Frontal cortex (tissue), 4 donors: ENCODE results near the gene TUBGCP2. TPM values are rescaled to one million over a fixed set of nuclear protein-coding genes. Genes with fewer than 3 reads are reported as not detected.
"Not testable (repeated sequence)": the region's sequence is repeated elsewhere in the genome, so short reads cannot be mapped to it uniquely, and the experiment has no call there.

Source experiments
- DNase-seq, 2 donors: peaks; one replicate each; pipeline ENCODE4 v3.0.0; 2012; ENCODE audit warnings: low spot score in 2 of 2
- FAIRE-seq: peaks from 2 replicates; lab custom pipeline; 2012; peaks lifted over from hg19 to GRCh38; lab: Jason Lieb, UNC
- small RNA-seq: library from RNA; depleted of rRNA; stranded (forward); fragments of <200 nt; gene quantifications from one replicate; pipeline ENCODE3, GENCODE V24; 2014
- total RNA-seq: library from RNA; depleted of rRNA; stranded (reverse); fragments of >200 nt; gene quantifications from one replicate; pipeline ENCODE4 v1.2.3, GENCODE V29; 2014
- donor health status: control.
- donor health status: control.
- donor health status: control.

Gene TUBGCP2
- total RNA-seq, 1 donor from 2014 or later, result 44.8 TPM

- FAIRE-seq (no peak), DNase-seq (no peak)
Observed at GRCh38 chr10:133237588-133238465, 70.8 kb downstream of the TUBGCP2 start, which contains the start of gene VENTX. Gene VENTX, plus strand, starts transcription at chr10:133237855. Its CDS starts 60 bp downstream, at chr10:133237915.

- peak in 1 of 2 donors; percentile 41 for DNase-seq
- no peak for FAIRE-seq
Observed at GRCh38 chr10:133237241-133237587, 71.5 kb downstream of the TUBGCP2 start.

GRCh38 chr10:133236401-133237240 lies 72.1 kb downstream of the TUBGCP2 start:
- DNase-seq (no peak), FAIRE-seq (no peak)

- FAIRE-seq, result no peak
- DNase-seq, result peak; percentile 58 to 60
Observed at GRCh38 chr10:133235932-133236331, 72.7 kb downstream of the TUBGCP2 start.

GRCh38 chr10:133235265-133235855 lies 73.3 kb downstream of the TUBGCP2 start:
- DNase-seq (peak in 1 of 2 donors; percentile 45), FAIRE-seq (no peak)

- DNase-seq, FAIRE-seq: not testable (repeated sequence)
Observed at GRCh38 chr10:133234796-133235195, 73.9 kb downstream of the TUBGCP2 start.

GRCh38 chr10:133231946-133232574 lies 76.6 kb downstream of the TUBGCP2 start:
- no peak for DNase-seq
- no peak for FAIRE-seq

GRCh38 chr10:133231244-133231945 lies 77.3 kb downstream of the TUBGCP2 start:
- no peak for DNase-seq
- no peak for FAIRE-seq

GRCh38 chr10:133230387-133231195 lies 78.1 kb downstream of the TUBGCP2 start:
- DNase-seq (peak; percentile 54 to 74), FAIRE-seq (no peak)

GRCh38 chr10:133230044-133230361 lies 78.7 kb downstream of the TUBGCP2 start, which contains the start of gene UTF1:
Gene UTF1, plus strand, starts transcription at chr10:133230217. Its CDS starts 72 bp downstream, at chr10:133230289.
- no peak for DNase-seq
- no peak for FAIRE-seq

- FAIRE-seq (no peak), DNase-seq (no peak)
Observed at GRCh38 chr10:133229265-133230043, 79.2 kb downstream of the TUBGCP2 start.

Small RNA genes lying within 50 kb of the gene (small RNA-seq; reads per million reads assigned to genes)
- gene BANF1P2, result not detected

Other genes starting within 250 kb of the TUBGCP2 start
- gene ADGRA1, start 220.9 kb downstream of the TUBGCP2 start, total RNA-seq, result 2.4 TPM
- gene KNDC1, start 148.7 kb downstream of the TUBGCP2 start, total RNA-seq, result 8.2 TPM
- not detected for gene UTF1, start 78.7 kb downstream of the TUBGCP2 start, total RNA-seq
- gene VENTX, start 71.0 kb downstream of the TUBGCP2 start, total RNA-seq, result not detected
- 1.2 TPM for gene ADAM8, start 32.0 kb downstream of the TUBGCP2 start, total RNA-seq
- 7.3 TPM for gene ZNF511, start within 50 bp of the TUBGCP2 start, total RNA-seq
- 8.2 TPM for gene CALY, start 28.0 kb upstream of the TUBGCP2 start, total RNA-seq
- gene PRAP1, start 38.5 kb upstream of the TUBGCP2 start, total RNA-seq, result not detected
- 6.9 TPM for gene FUOM, start 49.1 kb upstream of the TUBGCP2 start, total RNA-seq
- 35.5 TPM for gene ECHS1, start 64.5 kb upstream of the TUBGCP2 start, total RNA-seq
- 7.7 TPM for gene PAOX, start 70.4 kb upstream of the TUBGCP2 start, total RNA-seq
- gene MTG1, start 85.3 kb upstream of the TUBGCP2 start, total RNA-seq, result 21.2 TPM
- 6.1 TPM for gene SPRN, start 115.8 kb upstream of the TUBGCP2 start, total RNA-seq
- gene SCART1, start 145.1 kb upstream of the TUBGCP2 start, total RNA-seq, result under 0.01 TPM
- 14.7 TPM for gene CYP2E1, start 218.5 kb upstream of the TUBGCP2 start, total RNA-seq